ENCODE measurements around the gene EIF4H.

The EIF4H gene

GRCh38 chr7:74228951-74229900 is 55.1 kb downstream of the EIF4H start:
- no peak for DNase-seq

- DNase-seq, result no peak
Measured at GRCh38 chr7:74230446-74231231, 56.5 kb downstream of the EIF4H start.

GRCh38 chr7:74231232-74231590 is 57.1 kb downstream of the EIF4H start:
- no peak for DNase-seq

GRCh38 chr7:74233655-74234285 is 59.6 kb downstream of the EIF4H start:
- no peak for DNase-seq

GRCh38 chr7:74235518-74236268 is 61.5 kb downstream of the EIF4H start:
- DNase-seq, result no peak

GRCh38 chr7:74236284-74236683 is 62.1 kb downstream of the EIF4H start:
- no peak for DNase-seq

GRCh38 chr7:74240482-74240881 is 66.3 kb downstream of the EIF4H start:
- no peak for DNase-seq

GRCh38 chr7:74242122-74242443 is 67.9 kb downstream of the EIF4H start:
- DNase-seq, result no peak

GRCh38 chr7:74246497-74246896 is 72.3 kb downstream of the EIF4H start:
- no peak for DNase-seq
